ENCODE results near the gene CMKLR1.

CMKLR1 gene

DNA sequence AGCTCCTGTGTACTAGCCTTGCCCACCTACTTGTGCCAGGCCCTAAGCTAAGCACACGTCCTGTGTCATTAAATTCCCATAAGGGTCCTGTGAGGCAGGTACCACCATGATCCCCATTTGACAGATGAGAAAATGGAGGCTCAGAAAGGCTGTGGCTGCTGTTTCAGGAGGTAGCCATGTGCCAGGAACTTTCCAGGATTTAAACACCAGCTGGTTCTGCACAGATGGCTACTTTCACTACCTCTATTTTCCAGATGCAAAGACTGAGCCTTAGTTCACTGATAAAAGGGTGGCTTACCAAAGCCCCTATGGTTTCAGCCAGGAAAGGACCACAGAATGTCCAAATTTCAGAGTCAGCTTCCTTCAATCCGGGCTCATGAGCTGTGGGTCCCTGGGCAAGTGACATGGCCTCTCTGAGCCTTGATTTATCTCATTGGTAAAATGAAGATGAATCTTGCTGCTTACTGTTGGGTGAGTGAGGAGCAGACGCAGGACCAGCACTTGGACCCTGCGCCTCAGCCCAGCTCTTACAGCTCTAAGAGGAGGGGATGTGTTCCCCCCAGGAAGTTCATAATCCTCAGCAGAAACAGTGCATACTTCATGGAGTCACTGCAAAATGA is 23.5 kb downstream of the CMKLR1 start:
- DNase-seq (ENCODE audit: low read depth) = no peak
- no peak overlapping the region for H3K4me3 ChIP-seq (ENCODE audit: low read length)
- TF ChIP-seq, protein P1, sequence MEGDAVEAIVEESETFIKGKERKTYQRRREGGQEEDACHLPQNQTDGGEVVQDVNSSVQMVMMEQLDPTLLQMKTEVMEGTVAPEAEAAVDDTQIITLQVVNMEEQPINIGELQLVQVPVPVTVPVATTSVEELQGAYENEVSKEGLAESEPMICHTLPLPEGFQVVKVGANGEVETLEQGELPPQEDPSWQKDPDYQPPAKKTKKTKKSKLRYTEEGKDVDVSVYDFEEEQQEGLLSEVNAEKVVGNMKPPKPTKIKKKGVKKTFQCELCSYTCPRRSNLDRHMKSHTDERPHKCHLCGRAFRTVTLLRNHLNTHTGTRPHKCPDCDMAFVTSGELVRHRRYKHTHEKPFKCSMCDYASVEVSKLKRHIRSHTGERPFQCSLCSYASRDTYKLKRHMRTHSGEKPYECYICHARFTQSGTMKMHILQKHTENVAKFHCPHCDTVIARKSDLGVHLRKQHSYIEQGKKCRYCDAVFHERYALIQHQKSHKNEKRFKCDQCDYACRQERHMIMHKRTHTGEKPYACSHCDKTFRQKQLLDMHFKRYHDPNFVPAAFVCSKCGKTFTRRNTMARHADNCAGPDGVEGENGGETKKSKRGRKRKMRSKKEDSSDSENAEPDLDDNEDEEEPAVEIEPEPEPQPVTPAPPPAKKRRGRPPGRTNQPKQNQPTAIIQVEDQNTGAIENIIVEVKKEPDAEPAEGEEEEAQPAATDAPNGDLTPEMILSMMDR (conservative IDR thresholded peaks at IDR 0.05; ENCODE audit: low read length) = no peak

DNA sequence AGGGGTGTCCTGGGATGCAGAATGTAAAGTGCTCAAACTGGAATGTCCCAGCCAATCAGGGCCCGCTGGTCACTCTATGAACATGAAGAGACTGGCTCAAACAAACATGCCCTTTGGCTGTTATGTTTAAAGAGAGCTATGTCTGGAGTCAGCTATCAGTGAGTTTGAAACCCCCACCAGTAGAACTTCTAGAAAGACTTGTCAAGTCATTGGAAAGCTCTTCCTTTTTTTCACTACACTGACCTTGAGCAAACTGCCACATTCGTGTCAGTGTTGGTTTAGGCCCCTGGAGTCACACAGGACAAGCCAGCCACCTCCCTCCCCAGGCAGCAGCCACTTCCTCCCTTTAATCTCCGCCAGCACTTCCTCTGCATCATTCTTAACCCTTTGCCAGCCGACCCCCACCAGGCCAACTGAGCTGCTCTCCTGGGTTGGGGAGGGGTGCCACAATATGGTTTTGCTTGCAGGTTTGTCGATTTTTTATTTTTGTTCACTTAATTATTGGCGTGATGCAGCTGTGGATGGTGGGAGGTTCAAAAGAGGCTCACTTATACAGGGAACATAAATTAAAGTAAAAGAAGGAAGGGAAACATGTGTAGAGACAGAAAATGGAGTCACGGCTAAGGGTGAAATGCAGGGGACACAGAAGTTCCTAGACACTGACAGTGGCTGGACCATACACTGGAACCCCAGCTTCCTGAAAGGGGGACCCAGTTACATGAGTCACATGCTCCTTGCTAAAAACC is 25.3 kb downstream of the CMKLR1 start:
- no peak overlapping the region for H3K4me3 ChIP-seq (ENCODE audit: low read length)
- DNase-seq (ENCODE audit: low read depth) = no peak
- TF ChIP-seq, protein P1 (conservative IDR thresholded peaks at IDR 0.05; ENCODE audit: low read length) = no peak

DNA sequence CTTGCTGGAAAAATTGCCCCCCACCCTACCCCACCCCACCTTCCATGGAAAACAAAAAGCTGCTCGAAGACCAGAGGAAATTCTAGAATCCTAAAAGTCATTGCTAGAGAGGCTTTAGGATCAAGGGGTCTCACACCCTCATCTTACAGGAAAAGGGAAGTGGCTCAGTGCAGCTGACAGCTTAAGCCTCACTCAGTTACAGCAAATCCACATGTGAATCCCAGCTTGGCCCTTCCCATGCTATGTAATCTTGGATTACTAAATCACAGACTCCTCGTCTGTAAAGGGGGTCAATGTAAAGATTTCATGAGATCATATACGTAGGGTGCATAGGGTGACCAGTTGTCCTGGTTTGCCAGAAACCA is 25.9 kb downstream of the CMKLR1 start:
- TF ChIP-seq, protein P1 (conservative IDR thresholded peaks at IDR 0.05; ENCODE audit: low read length) = no peak
- no peak overlapping the region for H3K4me3 ChIP-seq (ENCODE audit: low read length)
- no peak for DNase-seq (ENCODE audit: low read depth)

DNA sequence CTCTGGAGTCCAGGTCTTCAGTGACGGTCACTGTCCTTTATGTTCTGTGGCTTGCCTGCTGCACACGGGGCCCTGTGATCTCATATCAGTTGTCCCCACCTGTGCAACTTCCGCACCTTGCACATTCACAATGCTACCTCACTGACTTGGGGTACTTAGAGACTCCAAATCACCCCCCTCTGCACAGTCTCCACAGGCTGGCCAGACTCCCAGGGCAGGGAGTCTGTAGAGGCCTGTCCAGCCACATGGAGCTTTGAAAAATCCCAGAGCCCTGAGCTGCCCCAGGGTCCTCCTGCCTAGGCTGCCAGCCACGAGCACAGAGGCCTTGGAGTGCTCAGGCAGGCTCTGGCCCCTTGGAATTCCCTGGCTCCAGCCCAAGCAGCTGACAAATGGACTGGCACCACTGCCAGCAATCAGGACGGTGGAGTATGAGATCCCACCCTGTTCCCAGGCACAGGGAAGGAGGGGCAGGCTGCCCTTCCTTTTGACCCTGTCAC is 26.4 kb downstream of the CMKLR1 start:
- no peak overlapping the region for H3K4me3 ChIP-seq (ENCODE audit: low read length)
- DNase-seq (ENCODE audit: low read depth) = peak; percentile 39
- TF ChIP-seq, protein P1 (conservative IDR thresholded peaks at IDR 0.05; ENCODE audit: low read length) = no peak

DNA sequence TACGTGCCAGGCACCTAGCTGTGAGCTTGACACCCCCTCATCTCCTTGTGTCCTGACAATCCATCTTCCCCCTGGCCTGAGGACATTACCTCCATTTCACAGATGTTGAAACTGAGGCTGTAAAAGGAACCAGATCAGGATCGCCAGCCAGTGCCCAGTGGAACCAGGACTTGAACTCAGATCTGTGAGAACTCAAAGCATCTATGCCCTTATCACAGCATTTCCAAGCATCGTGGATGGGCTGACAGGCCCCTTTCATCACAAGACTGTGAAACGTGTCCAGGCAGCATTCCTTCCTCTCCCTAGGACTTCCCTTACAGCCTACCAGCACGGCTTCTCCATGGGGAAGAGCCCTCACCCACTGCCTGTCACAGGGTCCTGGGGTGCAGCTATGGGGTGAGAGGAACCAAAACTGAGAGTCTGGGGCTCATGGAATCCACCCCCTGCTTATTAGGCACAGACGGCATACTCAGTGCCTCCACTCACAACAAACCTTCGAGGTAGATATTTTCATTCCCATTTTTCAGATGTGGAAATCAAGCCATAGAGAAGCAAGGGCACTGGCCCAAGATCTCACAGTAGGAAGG is 26.9 kb downstream of the CMKLR1 start:
- no peak for DNase-seq (ENCODE audit: low read depth)
- no peak overlapping the region for H3K4me3 ChIP-seq (ENCODE audit: low read length)
- TF ChIP-seq, protein P1 (conservative IDR thresholded peaks at IDR 0.05; ENCODE audit: low read length) = no peak

DNA sequence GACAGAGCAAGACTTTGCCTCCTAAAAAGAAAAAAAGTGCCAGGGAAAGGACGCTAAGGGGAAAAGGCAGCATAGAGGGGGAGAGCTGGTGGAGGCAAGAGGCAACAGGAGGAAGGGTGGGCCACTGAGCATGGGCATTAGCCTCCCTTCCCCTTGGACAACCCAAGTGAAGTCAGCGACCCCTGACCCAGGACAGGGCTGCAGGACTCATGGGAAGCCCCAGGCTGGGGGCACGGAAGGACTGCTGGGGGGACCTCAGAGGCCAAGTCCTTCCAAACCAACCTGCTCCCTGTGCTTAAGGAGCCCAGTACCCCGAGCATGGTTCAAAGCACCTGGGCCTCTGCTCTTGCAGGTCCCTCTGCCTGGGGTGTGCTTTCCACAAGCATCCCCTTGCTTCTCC is 27.5 kb downstream of the CMKLR1 start:
- TF ChIP-seq, protein P1 (conservative IDR thresholded peaks at IDR 0.05; ENCODE audit: low read length) = no peak
- no peak overlapping the region for H3K4me3 ChIP-seq (ENCODE audit: low read length)
- DNase-seq (ENCODE audit: low read depth) = no peak

All from AG10803 (cell line).